SU-DHL-6 (cell line): ENCODE results near the gene UBASH3A.

Experiments
- CTCF ChIP-seq: fragments of 200-600 bp; sonication (generic); IDR thresholded peaks from one replicate; pipeline ENCODE4 v1.5.1; 2017; ENCODE audit warnings: antibody characterized with exemption, mild to moderate bottlenecking, low read length, moderate library complexity; ENCODE audit not compliant: insufficient read depth, poor library complexity, severe bottlenecking
- EZH2phosphoT487 ChIP-seq: fragments of 200-600 bp; sonication (generic), shearing (Covaris generic); conservative IDR thresholded peaks from 2 replicates; pipeline ENCODE4 v1.6.1; 2018; ENCODE audit warnings: mild to moderate bottlenecking, antibody characterized with exemption, low read length, moderate library complexity, mixed read lengths

GRCh38 chr21:42425591-42425990 is 21.9 kb downstream of the UBASH3A start:
- no peak for TF ChIP-seq CTCF
- TF ChIP-seq EZH2phosphoT487 = no peak
